Neural cell (in vitro differentiated cells): Measurements from ENCODE around the gene SLC2A5.

Experiments
- CTCF ChIP-seq: fragments of 450-650 bp; IDR thresholded peaks from 2 replicates; pipeline ENCODE4 v1.5.1; 2014; ENCODE audit warnings: antibody characterized with exemption, mild to moderate bottlenecking, moderate library complexity; ENCODE audit not compliant: poor library complexity, severe bottlenecking
- SMC3 ChIP-seq: fragments of 450-650 bp; conservative IDR thresholded peaks from 2 replicates; pipeline ENCODE4 v1.6.1; 2014; ENCODE audit warnings: antibody characterized with exemption, mild to moderate bottlenecking, moderate library complexity; ENCODE audit not compliant: poor library complexity

DNA sequence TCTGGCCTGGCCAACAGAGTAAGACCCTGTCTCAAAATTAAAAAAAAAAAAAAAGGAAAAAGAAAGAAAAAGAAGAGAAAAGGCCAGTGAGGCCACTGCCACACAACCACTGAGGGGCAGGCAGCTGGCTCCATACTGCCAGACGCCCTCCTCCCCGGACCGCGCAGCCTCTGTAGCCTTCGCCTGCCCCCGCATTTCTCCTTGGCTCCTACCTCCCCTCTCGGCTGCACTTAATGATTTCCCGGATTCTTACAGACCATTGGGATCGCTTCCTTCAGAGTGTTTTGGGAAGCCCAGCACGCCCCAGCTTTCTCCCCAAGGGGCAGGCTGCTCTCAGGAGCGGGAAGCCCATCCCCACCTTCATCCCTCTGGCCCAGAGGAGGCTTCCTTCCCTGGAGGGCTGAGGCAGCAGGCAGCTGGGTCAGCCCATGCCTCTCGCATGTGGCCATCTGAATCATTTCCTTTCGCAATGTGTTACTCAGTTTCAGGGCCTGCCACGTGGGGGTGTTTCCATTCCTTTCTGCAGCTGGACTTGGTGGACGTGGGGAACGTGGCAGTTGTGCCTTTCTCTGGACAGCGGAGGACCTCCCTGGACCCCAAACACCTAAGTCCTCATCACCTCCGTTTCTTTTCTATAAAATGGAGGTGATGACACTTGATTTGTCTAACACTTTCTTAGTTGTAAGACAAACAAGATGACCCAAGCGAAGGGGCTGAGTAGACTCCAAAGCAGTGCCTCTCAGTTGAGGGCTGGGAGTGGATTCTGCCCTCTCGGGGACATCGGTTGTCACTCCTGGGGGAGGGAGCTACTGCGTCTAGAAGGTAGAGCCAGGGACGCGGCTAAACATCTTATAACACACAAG is 2.3 kb downstream of the SLC2A5 start:
- TF ChIP-seq CTCF (no peak), SMC3 (no peak)
